GM13977 (cell line): ENCODE data around the gene NTSR1.

ENCODE experiments used
- DNase-seq: peaks from one replicate; pipeline ENCODE4 v3.0.0; 2012; ENCODE audit warnings: low spot score
- CTCF ChIP-seq: IDR thresholded peaks from 2 replicates; pipeline ENCODE4 v1.5.1; 2012; ENCODE audit warnings: mild to moderate bottlenecking, control low read depth; ENCODE audit not compliant: insufficient read depth; ENCODE audit errors: extremely low read depth, missing control alignments
- in situ Hi-C: fragments of 300-500 bp; cut with MboI; formaldehyde crosslinking; loops from one replicate; pipeline ENCODE4 v1.12.0; 2022; ENCODE audit warnings: low sequenced_read_pairs, low pct_unique_long_range_greater_than_20kb, mixed read lengths, inconsistent platforms; ENCODE audit not compliant: unreplicated experiment

The NTSR1 gene

DNA sequence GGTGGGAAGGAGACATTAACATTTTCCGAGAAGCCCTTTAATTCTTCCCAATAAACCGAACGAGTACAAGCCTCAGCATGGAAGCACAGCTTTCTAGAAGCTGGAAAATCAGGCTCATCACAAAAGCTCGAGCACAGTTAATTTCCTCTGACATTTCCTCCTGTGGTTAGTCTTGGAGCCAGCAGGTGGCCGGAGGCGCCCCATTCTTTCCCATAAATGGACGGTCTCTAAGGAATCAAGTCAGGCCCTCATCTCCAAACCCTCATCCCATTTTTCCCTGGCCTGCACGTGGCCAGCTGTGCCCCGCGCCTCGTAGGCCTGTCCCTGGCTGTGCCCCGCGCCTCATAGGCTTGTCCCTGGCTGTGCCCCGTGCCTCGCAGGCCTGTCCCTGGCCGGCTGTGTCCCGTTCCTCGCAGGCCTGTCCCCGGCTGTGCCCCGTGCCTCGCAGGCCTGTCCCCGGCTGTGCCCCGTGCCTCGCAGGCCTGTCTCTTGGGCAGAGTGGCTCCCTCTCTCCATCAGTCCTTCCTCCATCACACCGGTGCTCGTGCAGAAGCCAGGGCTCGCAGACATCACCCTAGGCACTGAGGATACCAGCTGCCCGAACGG lies 19.7 kb upstream of the NTSR1 start:
- TF ChIP-seq CTCF: no peak
- no peak for DNase-seq
- in situ Hi-C loops: no loop called here

DNA sequence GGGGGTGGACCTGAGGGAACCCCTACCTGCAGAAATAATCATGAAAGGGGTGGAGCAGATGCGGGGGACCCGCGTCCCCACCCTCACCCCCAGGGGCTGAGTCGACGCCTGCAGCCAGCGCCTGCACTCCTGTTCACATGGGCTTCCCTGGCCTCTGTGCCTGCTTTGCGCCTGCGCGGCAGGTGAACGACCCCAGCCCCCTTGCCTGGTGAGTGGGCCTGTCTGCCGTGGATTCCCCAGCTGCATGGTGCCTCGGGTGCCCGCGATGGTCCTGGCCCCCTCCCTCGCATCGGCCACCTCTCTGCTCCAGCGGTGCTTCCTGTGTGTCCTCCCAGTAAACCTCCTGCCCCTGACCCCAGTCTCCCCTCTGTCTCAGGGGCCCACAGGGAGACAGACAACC lies 18.8 kb upstream of the NTSR1 start:
- no peak for DNase-seq
- in situ Hi-C loops: no loop called here

GRCh38 chr20:62690261-62690820 lies 18.3 kb upstream of the NTSR1 start:
- in situ Hi-C loops: no loop called here
- DNase-seq: no peak
- no peak for TF ChIP-seq CTCF

More for the DNA sequence above, 18.8 kb upstream of the NTSR1 start:
- no peak for TF ChIP-seq CTCF

DNA sequence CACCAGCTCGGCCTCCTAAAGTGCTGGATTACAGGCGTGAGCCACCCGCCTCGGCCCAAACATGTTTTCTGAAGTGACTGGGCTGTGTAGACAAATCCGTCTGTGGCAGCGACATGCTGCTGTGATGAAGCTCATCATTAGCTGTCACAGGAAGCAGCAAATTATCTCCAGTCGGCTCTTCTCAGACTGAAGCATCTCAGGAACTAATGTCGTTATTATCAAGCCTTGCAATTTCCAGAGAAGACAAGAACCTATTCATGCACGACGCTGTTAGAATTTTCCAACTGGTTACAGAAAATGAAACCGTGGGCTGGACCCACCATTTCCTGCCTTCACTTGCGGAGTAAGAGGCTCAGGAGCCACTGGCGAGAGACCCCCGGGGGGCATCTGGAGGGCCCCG lies 17.1 kb upstream of the NTSR1 start:
- no peak for DNase-seq
- in situ Hi-C loops: no loop called here
- no peak for TF ChIP-seq CTCF

DNA sequence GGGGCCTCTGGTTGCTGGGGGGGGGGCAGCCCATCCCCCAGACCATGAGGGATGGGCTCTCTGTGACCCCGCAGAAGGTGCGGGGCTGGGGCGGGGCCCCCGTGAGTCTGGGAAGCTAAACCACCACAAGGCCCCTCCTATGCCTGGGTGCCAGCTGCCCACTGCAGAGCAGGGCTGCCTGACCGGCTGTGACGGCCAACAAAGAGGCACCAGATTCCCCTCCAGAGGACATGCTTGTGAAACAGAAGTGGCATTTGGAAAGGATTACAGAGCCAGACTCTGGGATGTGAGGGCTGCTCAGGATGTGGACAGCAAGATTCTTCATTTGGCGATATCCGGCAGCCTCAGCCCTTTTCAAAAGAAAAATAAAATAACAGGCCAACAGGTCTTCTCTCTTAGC lies 16.5 kb upstream of the NTSR1 start:
- DNase-seq: no peak
- in situ Hi-C loops: no loop called here
- TF ChIP-seq CTCF: no peak

- no peak for TF ChIP-seq CTCF
- DNase-seq: no peak
- in situ Hi-C loops: no loop called here
Measured at GRCh38 chr20:62692801-62693523, 15.7 kb upstream of the NTSR1 start.
